ENCODE results near the gene NDUFA8.

The NDUFA8 gene

GRCh38 chr9:122135529-122135859 is 24.1 kb downstream of the NDUFA8 start:
- no peak for DNase-seq (ENCODE audit: low read depth, low spot score)

GRCh38 chr9:122134822-122135528 is 24.6 kb downstream of the NDUFA8 start:
- no peak for DNase-seq (ENCODE audit: low read depth, low spot score)

- no peak for DNase-seq (ENCODE audit: low read depth, low spot score)
These were observed 25.5 kb downstream of the NDUFA8 start for GRCh38 chr9:122133984-122134535.

- no peak for DNase-seq (ENCODE audit: low read depth, low spot score)
These were observed 26.2 kb downstream of the NDUFA8 start for GRCh38 chr9:122133263-122133983.

- DNase-seq (ENCODE audit: low read depth, low spot score): no peak
These were observed 27.0 kb downstream of the NDUFA8 start for GRCh38 chr9:122132539-122132938.

- DNase-seq (ENCODE audit: low read depth, low spot score): no peak
These were observed 28.1 kb downstream of the NDUFA8 start for GRCh38 chr9:122131401-122132001.

- no peak for DNase-seq (ENCODE audit: low read depth, low spot score)
These were observed 28.7 kb downstream of the NDUFA8 start for GRCh38 chr9:122130837-122131236.

GRCh38 chr9:122129969-122130368 is 29.6 kb downstream of the NDUFA8 start:
- no peak for DNase-seq (ENCODE audit: low read depth, low spot score)

GRCh38 chr9:122128969-122129343 is 30.6 kb downstream of the NDUFA8 start:
- no peak for DNase-seq (ENCODE audit: low read depth, low spot score)

GRCh38 chr9:122128007-122128968 is 31.3 kb downstream of the NDUFA8 start:
- no peak for DNase-seq (ENCODE audit: low read depth, low spot score)

- DNase-seq (ENCODE audit: low read depth, low spot score): no peak
These were observed 32.2 kb downstream of the NDUFA8 start for GRCh38 chr9:122127396-122127798.

- DNase-seq (ENCODE audit: low read depth, low spot score): no peak
These were observed 33.0 kb downstream of the NDUFA8 start for GRCh38 chr9:122126331-122127261.

- no peak for DNase-seq (ENCODE audit: low read depth, low spot score)
These were observed 33.9 kb downstream of the NDUFA8 start for GRCh38 chr9:122125509-122126330.

GRCh38 chr9:122125158-122125508 is 34.4 kb downstream of the NDUFA8 start:
- peak; percentile 72 for DNase-seq (ENCODE audit: low read depth, low spot score)

- DNase-seq (ENCODE audit: low read depth, low spot score): no peak
These were observed 35.1 kb downstream of the NDUFA8 start for GRCh38 chr9:122124528-122124927.

GRCh38 chr9:122124048-122124447 is 35.5 kb downstream of the NDUFA8 start:
- DNase-seq (ENCODE audit: low read depth, low spot score): no peak

GRCh38 chr9:122122903-122123632 is 36.5 kb downstream of the NDUFA8 start:
- DNase-seq (ENCODE audit: low read depth, low spot score): peak; percentile 44

- DNase-seq (ENCODE audit: low read depth, low spot score): no peak
These were observed 37.1 kb downstream of the NDUFA8 start for GRCh38 chr9:122122468-122122867.

- DNase-seq (ENCODE audit: low read depth, low spot score): no peak
These were observed 37.6 kb downstream of the NDUFA8 start for GRCh38 chr9:122121931-122122330.

Measured in activated naive CD8-positive, alpha-beta T cell treated with anti-CD3 and anti-CD28 coated beads, Interleukin-2, amount 50 U/mL, for 16 hours (primary cell).